AG10803 (cell line): ENCODE results near the gene ROBO1.
A peak's percentile ranks its signal among the peaks of the same experiment; 100 is the strongest.

Source experiments
- DNase-seq: peaks from one replicate; pipeline ENCODE4 v3.0.0; 2010; ENCODE audit warnings: low read depth
- H3K4me3 ChIP-seq: 2 replicates; pipeline ENCODE4 v1.5.1; 2011; ENCODE audit warnings: mild to moderate bottlenecking, low read length, control low read depth
- CTCF ChIP-seq: conservative IDR thresholded peaks from 2 replicates; pipeline ENCODE4 v1.5.1; 2011; ENCODE audit warnings: mild to moderate bottlenecking, low read length, control low read depth, inconsistent platforms

ROBO1 gene

GRCh38 chr3:78872195-78872594 is 895.6 kb downstream of the ROBO1 start:
- no peak overlapping the region for H3K4me3 ChIP-seq
- no peak for TF ChIP-seq CTCF
- DNase-seq: no peak

GRCh38 chr3:78871048-78871447 is 896.8 kb downstream of the ROBO1 start:
- DNase-seq: no peak
- no peak for TF ChIP-seq CTCF
- no peak overlapping the region for H3K4me3 ChIP-seq

- TF ChIP-seq CTCF: no peak
- H3K4me3 ChIP-seq: no peak overlapping the region
- no peak for DNase-seq
These were observed 897.3 kb downstream of the ROBO1 start for GRCh38 chr3:78870484-78870883.

GRCh38 chr3:78868570-78868969 is 899.2 kb downstream of the ROBO1 start:
- H3K4me3 ChIP-seq: no peak overlapping the region

GRCh38 chr3:78867409-78868372 is 900.1 kb downstream of the ROBO1 start:
- DNase-seq: peak; percentile 64
- H3K4me3 ChIP-seq: no peak overlapping the region
- no peak for TF ChIP-seq CTCF

More at GRCh38 chr3:78868570-78868969, 899.2 kb downstream of the ROBO1 start:
- TF ChIP-seq CTCF: no peak
- DNase-seq: no peak

- no peak for DNase-seq
- TF ChIP-seq CTCF: no peak
- no peak overlapping the region for H3K4me3 ChIP-seq
These were observed 904.2 kb downstream of the ROBO1 start for GRCh38 chr3:78863306-78864203.
